ENCODE measurements around the gene ARFGAP1.

DNA sequence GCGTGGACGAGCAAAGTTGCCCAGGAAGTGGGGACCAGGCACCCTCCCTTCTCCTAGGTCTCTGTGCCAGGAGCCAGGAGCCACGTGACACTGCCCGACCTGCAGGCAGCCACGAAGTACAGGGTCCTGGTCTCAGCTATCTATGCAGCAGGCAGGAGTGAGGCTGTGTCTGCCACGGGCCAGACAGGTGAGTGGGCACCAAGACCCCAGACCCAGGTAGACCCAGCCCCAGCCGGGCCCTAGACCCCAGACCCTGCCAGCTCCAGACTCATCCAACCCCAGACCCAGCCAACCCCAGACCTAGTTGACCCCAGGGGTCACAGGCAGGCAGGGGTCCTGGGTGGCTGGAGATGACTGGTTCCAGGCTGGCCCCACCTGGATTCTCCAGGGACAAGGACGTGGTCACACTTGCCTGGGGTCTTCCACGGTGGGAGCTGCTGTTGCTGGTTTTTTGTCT is 41.4 kb downstream of the ARFGAP1 start:
- TF ChIP-seq POLR2AphosphoS5 (IDR thresholded peaks at IDR 0.05; ENCODE audit: borderline replicate concordance, low read depth, low read length) (no peak), EZH2 (IDR thresholded peaks at IDR 0.05) (no peak)
